Left lung (tissue), 10 donors: ENCODE results near the gene SYCE3. TPM values are rescaled to one million over a fixed set of nuclear protein-coding genes. Genes with fewer than 3 reads are reported as not detected.

Source experiments
- ATAC-seq: fragments of 200-7000 bp; cut with Tn5 transposase; one replicate; pipeline ENCODE4 v1.9.1; 2020; ENCODE audit warnings: moderate library complexity
- DNase-seq, 4 donors: peaks; one replicate each; pipeline ENCODE4 v3.0.0-alpha.2; 2013 to 2020
- H3K27ac ChIP-seq, 2 donors: fragments of 200-600 bp; sonication (generic) in 1 of 2; one replicate each; pipeline versions ENCODE4 v1.5.0 to v1.8.0; 2020 to 2021
- H3K27me3 ChIP-seq, 2 donors: fragments of 200-600 bp; sonication (generic) in 1 of 2; one replicate each; pipeline versions ENCODE4 v1.5.0 to v1.8.0; 2020 to 2021
- H3K36me3 ChIP-seq, 2 donors: fragments of 200-600 bp; sonication (generic) in 1 of 2; one replicate each; pipeline versions ENCODE4 v1.5.0 to v1.8.0; 2020 to 2021
- H3K4me1 ChIP-seq, 2 donors: fragments of 200-600 bp; one replicate each; pipeline ENCODE4 v1.8.0; 2021
- H3K4me3 ChIP-seq, 2 donors: fragments of 200-600 bp; sonication (generic) in 1 of 2; one replicate each; pipeline versions ENCODE4 v1.5.0 to v1.8.0; 2020 to 2021; ENCODE audit warnings: mild to moderate bottlenecking in 1 of 2
- H3K9me3 ChIP-seq, 2 donors: fragments of 200-600 bp; sonication (generic) in 1 of 2; one replicate each; pipeline versions ENCODE4 v1.5.0 to v1.8.0; 2020 to 2021
- CTCF ChIP-seq, 2 donors: fragments of 200-600 bp; sonication (generic) in 1 of 2; IDR thresholded peaks; one replicate each; pipeline versions ENCODE4 v1.5.0 to v1.8.0; 2021; ENCODE audit warnings: antibody characterized with exemption in 2 of 2
- intact Hi-C, 2 donors: fragments of 100-400 bp; cut with DNase I; formaldehyde crosslinking; loops; one replicate each; pipeline versions ENCODE4 v1.11.2 to v1.14.2; 2022
- polyA plus RNA-seq, 6 donors: library from polyadenylated mRNA; unstranded; fragments of 120-200 nt; gene quantifications; one replicate each; pipeline ENCODE4 v1.2.1, GENCODE V29; 2013; ENCODE audit not compliant: insufficient read length in 6 of 6
- total RNA-seq, 2 donors: library from RNA; stranded (reverse); fragmentation: NEBNext Ultra II Directional; extraction: Animal tissue kit (Norgen Biotek cat#: 25700); gene quantifications; one replicate each; pipeline ENCODE4 v1.2.1, GENCODE V29; 2021
- donor health status: DM: no; HTN: yes; CAD: no.
- donor health status: DM: no; HTN: no; CAD: no.

The SYCE3 gene
- total and polyA plus RNA-seq, 8 donors, result not detected

- Histone ChIP-seq H3K27ac (no peak overlapping the region), H3K4me3 (no peak overlapping the region), H3K36me3 (no peaks in the 10 kb centered on the region), H3K4me1 (peaks cover 7 to 21% of the 10 kb centered on the region in 2 donors), H3K27me3 (peaks cover 30 to 37% of the 10 kb centered on the region in 2 donors), H3K9me3 (no peaks in the 10 kb centered on the region)
- TF ChIP-seq CTCF (IDR thresholded peaks at IDR 0.05), result no peak
- intact Hi-C loops, result no loop called here
- DNase-seq (no peak), ATAC-seq (no peak)
Measured at GRCh38 chr22:50551160-50551752, 11.5 kb downstream of the SYCE3 start.

DNA sequence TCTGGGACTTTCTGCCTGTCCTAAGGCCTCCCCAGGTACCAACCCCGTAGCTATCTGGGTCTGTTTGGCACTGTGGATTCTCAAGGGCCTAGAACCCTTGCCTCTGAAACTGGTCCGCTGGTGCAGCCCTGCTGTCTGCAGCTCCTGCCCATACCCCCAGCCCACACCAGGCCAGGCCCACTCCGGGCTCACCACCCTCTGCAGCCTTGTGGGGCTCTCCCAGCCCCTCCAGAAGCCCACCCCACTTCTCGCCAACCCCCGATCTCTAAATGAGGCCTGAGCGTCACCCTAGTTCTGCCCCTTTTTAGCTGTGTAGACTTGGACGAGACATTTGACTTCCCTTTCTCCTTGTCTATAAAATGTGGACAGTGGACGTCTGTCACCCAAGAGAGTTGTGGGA lies 12.3 kb downstream of the SYCE3 start:
- DNase-seq, result no peak
- no peak for ATAC-seq
- intact Hi-C loops, result no loop called here

DNA sequence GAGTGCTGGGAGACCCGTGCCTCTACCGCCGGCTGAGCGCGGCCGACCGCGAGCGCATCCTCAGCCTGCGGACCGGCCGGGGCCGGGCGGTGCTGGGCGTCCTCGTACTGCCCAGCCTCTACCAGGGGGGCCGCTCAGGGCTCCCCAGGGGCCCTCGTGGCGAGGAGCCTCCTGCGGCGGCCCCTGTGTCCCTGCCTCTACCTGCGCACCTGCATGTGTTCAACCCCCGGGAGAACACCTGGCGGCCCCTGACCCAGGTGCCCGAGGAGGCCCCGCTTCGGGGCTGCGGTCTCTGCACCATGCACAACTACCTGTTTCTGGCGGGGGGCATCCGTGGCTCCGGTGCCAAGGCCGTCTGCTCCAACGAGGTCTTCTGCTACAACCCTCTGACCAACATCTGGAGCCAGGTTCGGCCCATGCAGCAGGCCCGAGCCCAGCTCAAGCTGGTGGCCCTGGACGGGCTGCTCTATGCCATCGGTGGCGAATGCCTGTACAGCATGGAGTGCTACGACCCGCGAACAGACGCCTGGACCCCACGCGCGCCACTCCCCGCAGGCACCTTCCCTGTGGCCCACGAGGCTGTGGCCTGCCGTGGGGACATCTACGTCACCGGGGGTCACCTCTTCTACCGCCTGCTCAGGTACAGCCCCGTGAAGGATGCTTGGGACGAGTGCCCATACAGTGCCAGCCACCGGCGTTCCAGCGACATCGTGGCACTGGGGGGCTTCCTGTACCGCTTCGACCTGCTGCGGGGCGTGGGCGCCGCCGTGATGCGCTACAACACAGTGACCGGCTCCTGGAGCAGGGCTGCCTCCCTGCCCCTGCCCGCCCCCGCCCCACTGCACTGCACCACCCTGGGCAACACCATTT lies 13.6 kb downstream of the SYCE3 start:
- intact Hi-C loops, result no loop called here
- H3K27ac ChIP-seq, result peak overlapping the region in 1 of 2 donors; percentile 20
- H3K9me3 ChIP-seq, result no peaks in the 10 kb centered on the region
- peak overlapping the region; percentile 19 to 33 for H3K4me3 ChIP-seq
- no peak for TF ChIP-seq CTCF (IDR thresholded peaks at IDR 0.05)
- DNase-seq (no peak), ATAC-seq (no peak)
- peaks cover 7 to 42% of the 10 kb centered on the region in 2 donors for H3K4me1 ChIP-seq
- no peaks in the 10 kb centered on the region for H3K36me3 ChIP-seq
- H3K27me3 ChIP-seq, result peaks cover 33 to 42% of the 10 kb centered on the region in 2 donors

More for the DNA sequence above, 12.3 kb downstream of the SYCE3 start:
- Histone ChIP-seq H3K4me3 (no peak overlapping the region), H3K36me3 (no peaks in the 10 kb centered on the region), H3K4me1 (peaks cover 7 to 30% of the 10 kb centered on the region in 2 donors), H3K9me3 (no peaks in the 10 kb centered on the region), H3K27me3 (peaks cover 33 to 42% of the 10 kb centered on the region in 2 donors), H3K27ac (no peak overlapping the region)
- TF ChIP-seq CTCF (IDR thresholded peaks at IDR 0.05), result no peak

DNA sequence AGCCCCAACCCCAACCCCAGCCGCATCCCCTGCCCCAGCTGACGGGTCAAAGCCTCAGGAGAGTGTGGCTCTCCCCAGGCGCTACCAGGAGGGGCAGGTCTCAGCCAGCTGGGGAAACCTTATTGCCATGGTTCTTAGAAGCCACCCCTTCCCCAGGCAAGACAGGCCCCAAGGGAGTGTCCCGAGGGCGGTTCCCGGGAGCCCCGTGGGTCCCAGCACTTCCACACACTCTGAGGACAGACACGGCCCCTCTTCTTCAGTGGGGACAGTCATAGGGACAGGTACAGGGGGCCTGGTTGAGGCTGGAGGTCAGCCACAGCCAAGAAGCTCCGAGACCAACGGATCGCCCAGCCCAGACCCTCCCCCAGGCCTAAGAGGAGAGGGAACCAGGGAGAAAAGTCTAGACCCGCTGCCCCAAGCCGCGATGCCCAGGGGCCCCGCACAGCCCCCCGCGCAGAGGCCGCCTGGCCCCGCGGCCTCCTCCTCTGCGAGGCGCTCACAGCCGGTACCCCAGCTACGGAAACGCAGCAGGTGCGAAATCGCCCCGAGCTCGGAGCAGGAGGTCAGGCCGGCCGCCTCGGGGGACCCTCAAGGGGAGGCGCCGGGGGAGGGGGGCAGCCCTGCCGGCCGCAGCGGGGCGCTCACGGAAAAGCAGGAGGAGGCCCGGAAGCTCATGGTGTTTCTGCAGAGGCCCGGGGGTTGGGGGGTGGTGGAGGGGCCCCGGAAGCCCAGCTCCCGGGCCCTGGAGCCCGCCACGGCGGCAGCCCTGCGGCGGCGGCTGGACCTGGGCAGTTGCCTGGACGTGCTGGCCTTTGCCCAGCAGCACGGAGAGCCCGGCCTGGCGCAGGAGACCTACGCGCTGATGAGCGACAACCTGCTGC lies 14.4 kb downstream of the SYCE3 start:
- DNase-seq (peak in 1 of 4 donors; percentile 86), ATAC-seq (peak; percentile 2)
- H3K4me1 ChIP-seq, result peaks cover 7 to 51% of the 10 kb centered on the region in 2 donors
- no peaks in the 10 kb centered on the region for H3K9me3 ChIP-seq
- H3K27me3 ChIP-seq, result peaks cover 33 to 42% of the 10 kb centered on the region in 2 donors
- no peaks in the 10 kb centered on the region for H3K36me3 ChIP-seq
- H3K4me3 ChIP-seq, result peak overlapping the region; percentile 19 to 33
- no peak for TF ChIP-seq CTCF (IDR thresholded peaks at IDR 0.05)
- intact Hi-C loops, result no loop called here
- peak overlapping the region in 1 of 2 donors; percentile 20 for H3K27ac ChIP-seq
